Activated CD8-positive, alpha-beta memory T cell treated with anti-CD3 and anti-CD28 coated beads, Interleukin-2, amount 50 U/mL, for 24 hours (primary cell): ENCODE data around the gene TUBG2.

Experiments used
- DNase-seq: peaks from one replicate; pipeline ENCODE4 v3.0.0-alpha.2; 2020; ENCODE audit errors: extremely low read depth

TUBG2 gene

DNA sequence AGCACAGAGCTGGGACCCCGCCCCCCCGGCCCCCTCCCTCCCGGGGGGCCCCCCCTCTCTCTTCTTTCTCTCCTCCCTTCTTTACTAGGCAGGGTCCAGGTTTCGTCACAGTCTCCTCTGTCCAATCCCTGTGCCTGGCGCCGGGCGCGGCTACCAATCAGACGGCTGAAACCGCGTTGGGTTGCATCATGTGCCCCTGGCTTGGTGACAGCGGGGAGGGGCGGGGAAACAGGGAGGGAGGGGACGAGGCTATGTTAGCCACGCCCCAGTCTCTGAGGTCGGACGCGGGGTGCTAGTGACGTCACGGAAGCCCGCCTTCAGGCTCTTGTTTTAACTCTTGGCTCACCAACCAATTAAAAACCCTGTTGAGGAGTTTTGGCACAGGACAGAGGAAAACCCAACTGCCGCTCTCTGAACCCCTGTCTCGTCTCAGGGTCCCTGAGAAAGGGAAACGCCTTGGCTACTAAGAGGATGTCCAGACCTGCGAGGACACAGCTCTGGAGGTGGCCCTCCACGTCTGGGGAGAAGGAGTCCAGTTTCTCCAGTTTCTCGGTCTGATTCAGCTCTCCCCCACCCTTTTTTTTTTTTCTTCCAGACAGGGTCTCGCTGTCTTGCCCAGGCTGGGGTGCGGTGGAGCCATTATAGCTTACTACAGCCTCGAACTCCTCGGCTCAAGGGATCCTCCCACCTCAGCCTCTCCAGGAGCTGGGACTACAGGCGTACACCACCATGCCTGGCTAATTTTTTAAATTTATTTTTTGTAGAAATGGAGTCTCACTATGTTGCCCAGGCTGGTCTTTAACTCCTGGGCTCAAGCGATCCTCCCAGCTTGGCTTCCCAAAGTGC, 18.2 kb downstream of the TUBG2 start:
- peak; percentile 97 for DNase-seq

DNA sequence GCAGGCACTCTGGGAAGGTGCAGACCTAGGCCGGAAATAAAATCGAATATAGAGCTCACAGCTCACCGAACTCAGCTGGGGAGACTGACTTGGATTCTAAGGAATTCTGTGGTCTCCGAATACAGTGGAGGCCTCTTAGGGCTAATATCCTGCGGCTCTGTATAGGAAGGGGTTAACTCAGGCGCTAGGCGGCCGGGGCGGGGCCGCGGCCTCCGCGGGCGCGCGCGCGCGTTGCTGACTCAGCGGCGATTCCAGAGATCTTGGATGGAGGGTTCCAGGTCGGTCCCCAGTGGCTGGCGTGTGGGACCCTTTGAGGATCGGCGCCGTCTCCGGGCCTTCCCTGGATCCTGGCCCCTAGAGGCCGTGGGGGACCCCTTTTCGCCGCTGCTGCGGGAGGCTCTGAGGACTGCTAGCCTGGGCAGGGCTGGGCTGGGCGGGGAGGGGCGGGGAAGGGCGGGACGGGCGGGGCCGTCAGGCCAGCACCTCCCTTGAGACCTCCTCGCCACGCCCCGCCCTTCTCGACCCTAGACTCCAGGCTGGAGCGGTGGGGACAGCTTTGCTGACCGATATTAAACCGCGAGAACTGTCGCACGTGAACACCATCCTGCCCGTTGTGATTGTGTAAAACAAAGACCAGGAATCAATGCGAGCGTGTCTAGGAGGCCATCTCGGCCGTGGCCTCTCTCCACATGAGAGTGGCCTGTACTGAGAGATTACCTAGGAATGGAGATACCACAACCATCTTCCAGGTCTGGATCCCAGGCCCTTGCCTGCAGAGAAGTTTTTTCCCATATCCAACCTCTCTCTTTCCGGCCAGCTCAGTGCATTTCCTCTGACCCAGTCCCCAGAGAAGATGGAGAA, 19.1 kb downstream of the TUBG2 start:
- DNase-seq: peak; percentile 41

DNA sequence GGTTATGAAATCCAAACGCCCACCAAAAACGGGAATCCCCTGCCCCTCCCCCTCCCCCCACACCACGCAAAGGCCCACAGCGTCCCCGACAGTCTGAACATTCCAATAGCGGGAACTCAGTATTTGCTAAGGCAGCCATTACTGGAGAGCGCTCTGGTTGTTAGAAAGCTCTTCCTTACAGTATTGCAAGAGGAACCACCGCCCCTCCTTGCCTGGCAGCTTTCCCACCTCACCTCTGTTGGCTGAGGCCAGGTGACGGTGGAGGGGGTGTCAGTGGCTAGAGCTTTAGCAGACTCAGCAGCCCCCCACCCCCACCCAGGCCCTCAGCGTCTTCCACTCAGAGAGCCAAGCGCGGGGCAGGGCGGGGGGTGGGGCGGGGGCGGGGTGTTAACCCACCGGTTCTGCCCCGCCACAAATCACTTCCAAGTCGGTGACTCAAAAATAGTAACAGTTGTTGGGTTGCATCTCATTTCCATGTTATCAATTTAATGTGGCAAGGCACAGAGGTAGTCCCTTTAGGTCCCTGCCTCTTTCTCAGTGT, 19.9 kb downstream of the TUBG2 start:
- no peak for DNase-seq

DNA sequence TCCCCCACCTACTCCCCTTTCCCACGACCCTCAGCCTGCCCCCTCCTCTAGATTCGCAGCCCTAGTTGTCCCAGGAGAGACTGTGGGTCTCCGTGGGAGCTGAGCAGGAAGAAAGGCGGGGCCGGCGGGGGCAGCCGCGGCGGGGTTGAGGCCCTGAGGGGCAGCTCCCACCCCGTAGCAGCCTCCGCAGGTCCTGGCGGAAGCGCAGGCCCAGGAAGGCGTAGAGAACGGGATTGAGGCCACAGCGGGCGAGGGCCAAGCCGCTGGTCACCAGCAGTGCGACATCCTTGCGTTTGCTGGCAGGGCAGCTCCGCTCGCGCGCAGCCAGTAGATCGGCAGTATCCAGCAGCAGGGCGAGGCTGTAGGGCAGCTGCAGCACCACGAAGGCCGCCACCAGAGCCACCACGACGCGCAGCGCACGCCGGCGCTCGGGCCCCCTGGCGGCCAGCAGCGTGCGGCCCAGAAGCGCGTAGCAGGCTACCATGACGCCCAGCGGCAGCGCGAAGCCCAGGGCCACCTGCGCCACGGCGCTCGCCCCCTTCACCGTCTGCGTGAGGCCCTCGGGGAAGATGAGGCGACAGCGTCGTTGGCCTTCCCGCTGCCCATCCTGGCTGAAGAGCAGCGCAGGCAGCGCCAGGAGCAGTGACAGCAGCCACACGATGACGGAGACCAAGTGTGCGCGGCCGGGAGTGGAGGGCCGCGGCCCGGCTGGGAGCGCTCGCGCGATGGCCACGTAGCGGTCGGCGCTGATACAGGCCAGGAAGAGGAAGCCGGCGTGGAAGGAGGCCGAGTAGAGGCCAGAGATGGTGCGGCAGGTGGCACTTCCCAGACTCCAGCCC, 20.6 kb downstream of the TUBG2 start:
- DNase-seq: no peak

DNA sequence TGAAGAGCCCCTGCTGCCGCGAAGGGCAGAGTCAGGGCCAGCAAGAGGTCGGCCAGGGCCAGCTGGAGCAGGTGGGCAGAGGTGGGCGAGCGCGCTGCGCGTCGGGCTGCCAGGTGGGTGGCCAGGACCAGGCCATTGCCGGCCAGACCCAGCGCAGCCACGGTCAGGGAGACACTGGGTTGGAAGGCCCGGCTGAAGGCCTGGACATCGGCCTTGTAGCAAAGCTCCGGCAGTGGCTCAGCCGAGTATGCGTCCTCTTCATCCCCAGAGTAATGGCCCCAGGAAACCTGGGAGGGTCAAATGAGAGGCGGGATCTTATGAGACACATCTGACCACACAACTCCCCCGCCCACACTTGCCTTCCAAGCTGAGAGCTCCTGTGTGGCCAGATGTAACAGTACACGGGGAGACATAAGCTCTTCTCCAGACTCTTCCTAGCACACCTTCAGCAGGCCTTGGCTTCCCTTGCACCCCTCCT, 21.3 kb downstream of the TUBG2 start:
- no peak for DNase-seq

DNA sequence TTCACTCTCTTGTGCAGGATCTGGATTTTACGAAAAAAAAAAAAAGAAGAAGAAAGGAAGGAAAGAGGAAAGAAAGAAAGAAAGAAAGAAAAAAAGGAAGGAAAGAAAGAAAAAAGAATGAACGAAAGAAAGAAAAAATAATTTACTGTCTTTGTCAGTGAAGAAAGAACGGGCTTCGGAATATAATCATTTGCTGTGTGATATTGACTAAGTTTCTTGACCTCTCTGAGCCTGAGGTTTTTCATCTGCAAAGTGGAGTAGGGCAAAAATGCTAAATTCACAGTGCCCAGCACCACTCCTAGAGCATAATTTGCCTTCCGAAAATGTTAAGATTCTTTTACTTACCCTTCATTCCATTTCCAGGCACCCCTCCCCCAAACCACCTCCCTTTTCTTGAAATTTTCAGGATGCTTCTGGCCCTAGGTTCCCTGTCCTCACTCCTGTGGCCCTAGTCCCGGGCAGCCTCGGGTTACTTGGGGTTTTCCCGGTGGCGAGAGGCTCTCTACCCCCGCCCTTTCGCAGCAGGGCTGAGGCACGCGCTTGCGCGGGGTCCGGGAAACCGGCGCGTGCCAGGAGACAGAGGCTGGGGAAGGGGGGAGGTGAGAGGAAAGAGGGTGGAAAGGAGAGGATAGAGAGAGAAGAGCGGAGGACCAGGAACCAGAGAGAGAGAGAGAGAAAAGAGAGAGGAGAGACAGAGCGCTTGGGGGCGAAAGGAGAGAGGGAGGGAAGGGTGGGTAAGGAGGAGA, 23.1 kb downstream of the TUBG2 start, which contains the start of gene CNTNAP1:
Gene CNTNAP1 (plus strand): TSS at position 556 of the 746 bp plus-strand sequence. CDS start 299 bp downstream, outside the sequence.
- DNase-seq: no peak

DNA sequence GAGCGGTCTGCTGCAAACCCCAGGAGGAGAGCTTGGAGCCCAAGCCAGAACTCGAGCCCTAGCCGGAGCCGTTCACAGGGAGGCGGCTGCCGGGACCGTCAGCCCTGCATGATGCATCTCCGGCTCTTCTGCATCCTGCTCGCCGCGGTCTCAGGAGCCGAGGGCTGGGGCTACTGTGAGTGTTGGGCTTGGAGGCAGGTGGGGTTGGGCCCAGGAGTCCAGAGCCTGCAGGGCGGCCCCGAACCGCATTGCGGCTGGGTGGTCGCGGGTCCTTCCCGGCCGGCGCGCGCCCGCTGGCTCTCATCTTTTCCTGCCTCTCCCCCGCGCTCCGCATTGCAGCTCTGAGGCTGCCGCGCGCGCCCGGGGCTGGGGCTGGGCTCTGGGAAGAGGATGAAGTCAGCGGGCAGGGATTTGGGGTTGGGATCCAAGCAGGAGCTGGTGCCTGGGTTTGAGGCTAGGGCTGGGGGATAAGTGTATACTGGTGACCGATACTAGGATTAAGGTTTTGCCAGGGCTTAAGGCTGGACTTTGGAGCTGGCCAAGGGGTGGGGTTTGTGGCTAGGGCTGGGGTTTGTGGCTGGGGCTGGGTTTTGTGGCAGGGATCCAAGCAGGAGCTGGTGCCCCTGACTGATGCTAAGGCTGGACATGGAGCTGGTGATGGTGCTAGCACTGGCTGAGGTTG, 23.8 kb downstream of the TUBG2 start:
- DNase-seq: no peak

DNA sequence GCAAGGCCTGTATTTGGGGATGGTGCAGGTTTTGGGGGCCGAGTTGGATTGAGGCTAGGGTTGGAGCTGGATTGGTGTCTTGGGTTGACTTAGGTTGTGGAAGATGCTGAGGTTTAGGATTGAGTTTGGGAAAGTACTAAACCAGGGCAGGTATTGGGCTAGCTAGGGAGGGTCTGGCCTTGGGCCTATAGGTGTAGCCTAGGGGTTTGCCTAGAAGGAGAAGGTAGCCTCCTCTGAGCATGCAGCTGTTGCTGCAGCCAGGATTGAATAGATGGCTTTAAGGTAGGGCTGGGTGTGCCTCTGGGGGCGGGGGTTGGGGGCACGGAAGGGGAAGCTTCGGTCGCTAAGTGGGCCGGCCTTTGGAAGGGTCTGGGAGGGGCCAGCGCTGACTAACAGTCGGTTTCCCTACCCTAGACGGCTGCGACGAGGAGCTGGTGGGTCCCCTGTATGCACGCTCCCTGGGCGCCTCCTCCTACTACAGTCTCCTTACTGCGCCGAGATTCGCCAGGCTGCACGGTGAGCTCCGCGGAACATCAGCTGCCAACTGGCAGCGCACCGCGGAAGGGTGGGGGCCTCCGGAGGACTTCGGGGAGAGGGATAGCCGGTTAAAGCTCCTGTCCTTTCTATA, 24.4 kb downstream of the TUBG2 start:
- DNase-seq: no peak

DNA sequence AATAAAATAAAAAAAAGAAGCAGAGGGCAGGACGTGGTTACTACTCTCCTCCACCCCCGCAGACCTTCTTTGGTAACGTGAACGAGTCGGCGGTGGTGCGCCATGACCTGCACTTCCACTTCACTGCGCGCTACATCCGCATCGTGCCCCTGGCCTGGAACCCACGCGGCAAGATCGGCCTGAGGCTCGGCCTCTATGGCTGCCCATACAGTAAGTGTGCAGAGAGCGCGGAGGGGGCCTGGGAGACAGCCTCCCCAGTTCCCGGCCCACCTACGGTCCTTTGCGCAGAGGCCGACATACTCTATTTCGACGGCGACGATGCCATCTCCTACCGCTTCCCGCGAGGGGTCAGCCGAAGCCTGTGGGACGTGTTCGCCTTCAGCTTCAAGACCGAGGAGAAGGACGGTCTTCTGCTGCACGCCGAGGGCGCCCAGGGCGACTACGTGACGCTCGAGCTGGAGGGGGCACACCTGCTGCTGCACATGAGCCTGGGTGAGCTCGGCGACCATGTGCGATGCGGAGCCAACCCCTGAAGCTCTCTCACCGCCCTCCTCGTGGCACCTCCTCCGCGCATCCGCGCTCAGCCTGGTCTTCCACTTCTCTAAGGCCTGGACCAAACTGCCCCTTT, 26.0 kb downstream of the TUBG2 start:
- no peak for DNase-seq

DNA sequence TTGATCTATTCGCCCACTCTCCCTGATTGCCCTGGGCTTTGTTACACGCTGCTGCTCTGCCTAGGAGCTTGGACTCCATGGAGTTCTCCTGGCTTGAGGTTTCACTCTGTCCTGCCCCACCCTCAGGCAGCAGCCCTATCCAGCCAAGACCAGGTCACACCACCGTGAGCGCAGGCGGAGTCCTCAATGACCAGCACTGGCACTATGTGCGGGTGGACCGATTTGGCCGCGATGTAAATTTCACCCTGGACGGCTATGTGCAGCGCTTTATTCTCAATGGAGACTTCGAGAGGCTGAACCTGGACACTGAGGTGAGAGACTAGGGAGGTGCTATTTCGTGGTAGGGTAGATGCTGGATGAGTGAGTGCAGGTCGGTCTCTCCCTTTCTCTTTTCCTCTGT, 26.7 kb downstream of the TUBG2 start:
- DNase-seq: no peak

DNA sequence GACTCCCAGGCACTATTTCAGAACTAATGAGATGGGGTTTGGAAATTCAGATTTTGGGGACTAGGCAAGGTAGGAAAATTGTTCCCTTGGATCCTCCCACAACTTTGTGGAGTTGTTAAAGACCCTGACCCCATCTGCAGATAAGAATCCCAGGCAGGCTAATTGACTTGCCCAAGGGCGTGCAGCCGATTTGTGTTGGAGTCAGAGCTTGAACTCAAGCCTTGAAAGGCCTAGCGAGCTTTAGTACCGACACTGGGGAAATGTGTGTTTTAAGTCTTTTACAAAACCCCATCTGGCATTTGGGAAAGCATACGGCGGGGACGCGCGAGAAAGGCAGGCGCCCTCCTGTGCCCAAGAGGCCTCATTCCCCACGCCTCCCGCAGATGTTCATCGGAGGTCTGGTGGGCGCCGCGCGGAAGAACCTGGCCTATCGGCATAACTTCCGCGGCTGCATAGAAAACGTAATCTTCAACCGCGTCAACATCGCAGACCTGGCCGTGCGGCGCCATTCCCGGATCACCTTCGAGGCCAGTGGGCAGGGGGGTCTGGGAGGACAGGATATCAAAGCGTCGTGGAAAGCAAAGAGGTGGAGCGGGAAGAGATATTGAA, 27.5 kb downstream of the TUBG2 start:
- DNase-seq: no peak

DNA sequence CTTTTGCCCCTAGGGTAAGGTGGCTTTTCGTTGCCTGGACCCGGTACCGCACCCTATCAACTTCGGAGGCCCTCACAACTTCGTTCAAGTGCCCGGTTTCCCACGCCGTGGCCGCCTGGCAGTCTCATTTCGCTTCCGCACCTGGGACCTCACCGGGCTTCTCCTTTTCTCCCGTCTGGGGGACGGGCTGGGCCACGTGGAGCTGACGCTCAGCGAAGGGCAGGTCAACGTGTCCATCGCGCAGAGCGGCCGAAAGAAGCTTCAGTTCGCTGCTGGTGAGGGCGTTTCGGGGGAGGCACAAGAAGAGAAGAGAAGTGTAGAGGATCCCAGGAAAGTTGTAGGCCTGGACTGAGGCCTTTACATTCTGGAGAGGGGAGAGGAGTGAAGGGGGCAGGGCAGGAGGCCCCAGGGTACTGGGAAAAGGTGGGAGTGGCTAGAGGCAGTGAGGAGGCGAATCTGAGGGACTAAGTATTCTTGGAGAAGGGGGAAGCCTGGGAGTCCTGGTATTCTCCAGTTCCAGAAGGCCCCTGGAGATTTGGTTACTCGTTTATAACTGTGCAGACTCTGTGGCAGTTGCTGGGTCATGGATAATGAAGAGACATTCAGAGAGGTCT, 28.7 kb downstream of the TUBG2 start:
- DNase-seq: no peak

DNA sequence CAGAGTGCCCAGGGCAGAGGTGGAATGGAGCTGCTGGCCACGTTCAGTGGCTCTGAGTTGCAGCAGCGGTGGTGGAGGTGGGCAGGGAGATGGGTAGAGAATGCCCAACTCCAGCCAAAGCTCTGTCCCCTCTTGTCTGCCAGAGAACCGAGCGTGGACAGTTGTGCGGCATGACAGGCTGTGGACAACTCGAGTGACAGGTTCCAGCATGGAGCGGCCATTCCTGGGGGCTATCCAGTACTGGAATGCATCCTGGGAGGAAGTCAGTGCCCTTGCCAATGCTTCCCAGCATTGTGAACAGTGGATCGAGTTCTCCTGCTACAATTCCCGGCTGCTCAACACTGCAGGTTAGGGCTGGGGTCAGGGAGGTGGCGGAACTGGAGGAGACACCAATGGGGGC, 31.5 kb downstream of the TUBG2 start:
- no peak for DNase-seq

DNA sequence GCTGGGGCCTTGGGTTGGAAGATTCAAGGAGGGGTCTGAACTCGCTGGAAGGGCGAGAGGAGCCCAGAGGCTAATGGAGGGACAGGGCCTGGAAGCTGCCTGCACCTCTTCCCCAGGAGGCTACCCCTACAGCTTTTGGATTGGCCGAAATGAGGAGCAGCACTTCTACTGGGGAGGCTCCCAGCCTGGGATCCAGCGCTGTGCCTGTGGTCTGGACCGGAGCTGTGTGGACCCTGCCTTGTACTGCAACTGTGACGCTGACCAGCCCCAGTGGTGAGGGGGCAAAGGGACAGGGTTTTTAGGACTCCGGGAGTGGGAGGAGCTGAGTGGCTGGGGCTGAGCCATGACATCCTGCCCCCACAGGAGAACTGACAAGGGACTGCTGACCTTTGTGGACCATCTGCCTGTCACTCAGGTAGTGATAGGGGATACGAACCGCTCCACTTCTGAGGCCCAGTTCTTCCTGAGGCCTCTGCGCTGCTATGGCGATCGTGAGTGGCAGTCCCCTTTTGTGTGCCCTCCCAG, 32.0 kb downstream of the TUBG2 start:
- no peak for DNase-seq

DNA sequence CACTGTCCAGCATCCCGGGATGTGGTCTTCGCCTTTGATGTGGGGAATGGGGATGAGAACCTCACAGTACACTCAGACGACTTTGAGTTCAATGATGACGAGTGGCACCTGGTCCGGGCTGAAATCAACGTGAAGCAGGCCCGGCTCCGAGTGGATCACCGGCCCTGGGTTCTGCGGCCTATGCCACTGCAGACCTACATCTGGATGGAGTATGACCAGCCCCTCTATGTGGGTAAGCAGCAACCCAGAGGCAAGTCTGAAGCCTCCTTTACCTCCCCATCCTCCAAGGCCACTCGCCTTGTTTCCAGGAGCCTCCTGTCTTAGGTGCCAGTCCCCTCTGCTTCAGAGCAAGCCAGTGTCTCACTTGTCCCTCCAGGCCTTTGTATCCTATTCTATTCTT, 33.4 kb downstream of the TUBG2 start:
- no peak for DNase-seq

DNA sequence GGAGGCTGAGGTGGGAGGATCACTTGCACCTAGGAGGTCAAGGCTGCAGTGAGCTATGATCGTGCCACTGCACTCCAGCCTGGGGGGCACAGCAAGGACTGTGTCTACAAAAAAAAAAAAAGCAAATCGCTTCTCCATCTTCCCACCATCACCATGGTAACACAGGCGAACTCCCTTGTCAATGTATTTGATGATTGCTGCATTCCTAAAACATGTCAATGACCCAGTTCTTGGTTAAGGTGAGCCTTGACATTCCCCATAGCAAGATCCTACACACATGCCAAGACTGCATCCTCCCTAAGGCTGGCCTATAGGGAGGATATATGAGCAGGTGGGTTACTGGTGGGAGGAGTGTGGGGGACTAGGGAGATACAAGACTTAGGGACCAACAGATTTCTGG, 35.4 kb downstream of the TUBG2 start:
- DNase-seq: no peak

DNA sequence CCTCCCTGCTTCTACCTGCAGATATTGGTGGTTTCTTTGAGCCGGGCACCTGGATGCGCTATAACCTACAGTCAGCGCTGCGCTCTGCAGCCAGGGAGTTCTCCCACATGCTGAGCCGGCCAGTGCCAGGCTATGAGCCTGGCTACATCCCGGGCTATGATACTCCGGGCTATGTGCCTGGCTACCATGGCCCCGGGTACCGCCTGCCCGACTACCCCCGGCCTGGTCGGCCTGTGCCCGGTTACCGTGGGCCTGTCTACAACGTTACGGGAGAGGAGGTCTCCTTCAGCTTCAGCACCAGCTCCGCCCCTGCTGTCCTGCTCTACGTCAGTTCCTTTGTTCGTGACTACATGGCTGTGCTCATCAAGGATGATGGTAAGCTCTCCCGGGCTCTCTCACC, 36.4 kb downstream of the TUBG2 start:
- DNase-seq: no peak
